Measurements from ENCODE around the gene PRKAR2A.
A peak's percentile ranks its signal among the peaks of the same experiment; 100 is the strongest.

PRKAR2A gene

GRCh38 chr3:48847504-48848423 is at the start of gene PRKAR2A:
Gene PRKAR2A (minus strand): TSS chr3:48847874. CDS start chr3:48847596, 278 bp downstream.
- peak; percentile 51 to 73 for DNase-seq (ENCODE audit: low read depth in 2 of 2)

DNA sequence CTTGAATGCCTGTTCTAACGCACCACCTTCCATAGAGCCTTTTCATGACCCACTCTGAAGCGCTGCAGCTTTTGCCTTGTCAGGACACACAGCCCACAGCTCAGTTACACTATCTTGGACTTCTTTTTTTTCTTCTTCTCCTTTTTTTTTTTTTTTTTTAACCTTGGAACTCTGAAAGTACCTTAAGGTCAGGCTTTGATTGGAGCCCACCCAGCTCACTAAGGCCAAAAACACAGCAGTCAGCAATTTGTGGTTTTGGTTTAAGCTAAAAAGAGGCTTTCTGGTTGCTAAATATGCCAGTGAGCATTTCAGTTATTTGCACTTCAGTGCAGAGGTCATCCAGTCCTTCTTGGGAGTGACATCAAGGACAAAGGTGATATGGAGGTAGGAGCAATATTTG is 49.3 kb upstream of the PRKAR2A start:
- DNase-seq (ENCODE audit: low read depth in 2 of 2) = no peak

DNA sequence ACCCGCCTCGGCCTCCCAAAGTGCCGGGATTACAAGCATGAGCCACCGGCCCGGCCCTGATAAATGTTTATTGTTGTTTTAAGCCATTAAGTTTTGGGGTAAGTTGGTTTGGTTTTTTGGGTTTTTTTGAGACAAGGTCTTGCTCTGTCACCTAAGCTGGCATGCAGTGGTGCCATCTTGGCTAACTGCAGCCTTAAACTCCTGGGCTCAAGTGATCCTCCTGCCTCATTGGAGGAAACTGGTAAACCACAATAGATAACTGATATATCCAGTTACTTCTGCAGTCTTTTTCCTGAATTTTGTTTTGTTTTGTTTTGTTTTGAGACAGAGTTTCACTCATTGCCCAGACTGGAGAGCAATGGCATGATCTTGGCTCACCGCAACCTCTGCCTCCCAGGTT is 46.8 kb upstream of the PRKAR2A start:
- no peak for DNase-seq (ENCODE audit: low read depth in 2 of 2)

GRCh38 chr3:48891606-48892005 is 43.9 kb upstream of the PRKAR2A start:
- DNase-seq (ENCODE audit: low read depth in 2 of 2) = no peak

- no peak for DNase-seq (ENCODE audit: low read depth in 2 of 2)
Measured at GRCh38 chr3:48885753-48886152, 38.1 kb upstream of the PRKAR2A start.

GRCh38 chr3:48881652-48882114 is 34.0 kb upstream of the PRKAR2A start:
- no peak for DNase-seq (ENCODE audit: low read depth in 2 of 2)

- DNase-seq (ENCODE audit: low read depth in 2 of 2) = no peak
Measured at GRCh38 chr3:48881006-48881405, 33.3 kb upstream of the PRKAR2A start.

DNA sequence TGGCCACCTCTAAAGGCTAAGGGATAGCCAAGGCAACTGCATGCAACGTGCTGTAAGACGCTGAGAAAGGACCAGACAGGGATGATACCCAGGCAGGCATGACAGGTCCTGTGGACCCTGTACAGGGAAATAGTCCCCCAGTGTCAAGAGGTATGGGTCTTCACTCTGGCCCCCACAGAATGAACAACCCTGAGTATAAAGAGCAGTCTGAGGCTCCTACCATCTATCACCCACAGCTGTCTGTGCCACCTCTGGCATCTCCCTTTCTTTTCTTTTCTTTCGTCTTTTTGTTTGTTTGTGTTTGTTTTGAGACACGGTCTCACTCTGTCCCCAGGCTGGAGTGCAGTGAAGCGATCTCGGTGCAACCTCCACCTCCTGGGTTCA is 32.3 kb upstream of the PRKAR2A start:
- no peak for DNase-seq (ENCODE audit: low read depth in 2 of 2)

DNA sequence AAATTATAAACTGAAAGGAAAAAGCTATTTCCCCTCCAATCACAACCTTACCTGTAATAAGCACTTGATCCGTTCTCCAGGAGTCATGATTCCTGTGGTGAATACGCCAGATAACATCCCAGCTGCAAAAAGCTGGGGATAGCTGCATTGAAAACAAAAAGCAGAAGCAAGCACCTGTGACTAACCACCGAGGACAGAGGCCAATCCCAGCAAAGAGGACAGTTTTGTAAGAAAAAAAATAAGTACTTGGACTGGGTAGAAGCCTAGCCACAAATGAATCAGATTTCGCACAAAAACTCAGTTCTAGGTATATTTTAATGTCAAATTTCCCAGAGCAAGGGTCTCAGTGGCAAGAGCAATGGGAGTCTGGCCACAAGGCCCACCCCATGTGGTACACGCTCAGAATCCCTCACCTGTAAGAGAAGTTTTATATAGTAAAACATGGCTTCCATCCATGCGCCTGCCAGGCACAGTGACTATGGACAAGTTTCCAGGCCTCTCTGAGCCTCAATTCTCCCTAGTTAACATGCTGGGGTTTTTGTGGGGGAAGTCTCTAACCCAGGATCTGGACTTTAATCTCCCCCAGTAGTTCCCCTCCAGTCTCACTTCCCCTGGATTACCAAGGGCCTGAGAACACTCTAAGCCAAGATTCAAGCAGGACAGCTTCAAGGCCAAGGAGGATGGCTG is 31.8 kb upstream of the PRKAR2A start:
- no peak for DNase-seq (ENCODE audit: low read depth in 2 of 2)

DNA sequence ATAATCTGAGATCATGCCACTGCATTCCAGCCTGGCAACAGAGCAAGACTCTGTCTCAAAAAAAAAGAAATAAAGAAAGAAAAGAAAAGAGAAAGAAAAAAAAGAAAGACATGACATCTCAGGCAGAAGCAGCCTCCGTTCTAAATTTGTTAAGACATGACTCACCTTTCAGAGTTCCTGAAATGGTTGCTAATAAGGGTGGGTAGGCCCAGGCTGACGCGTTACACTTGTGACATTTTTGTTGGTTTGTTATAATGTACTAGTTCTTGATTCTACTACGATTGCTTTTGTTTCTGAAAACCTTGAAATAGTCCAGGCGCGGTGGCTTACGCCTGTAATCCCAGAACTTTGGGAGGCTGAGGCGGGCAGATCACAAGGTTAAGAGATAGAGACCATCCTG is 30.0 kb upstream of the PRKAR2A start:
- no peak for DNase-seq (ENCODE audit: low read depth in 2 of 2)

GRCh38 chr3:48863122-48863521 is 15.4 kb upstream of the PRKAR2A start:
- no peak for DNase-seq (ENCODE audit: low read depth in 2 of 2)

DNA sequence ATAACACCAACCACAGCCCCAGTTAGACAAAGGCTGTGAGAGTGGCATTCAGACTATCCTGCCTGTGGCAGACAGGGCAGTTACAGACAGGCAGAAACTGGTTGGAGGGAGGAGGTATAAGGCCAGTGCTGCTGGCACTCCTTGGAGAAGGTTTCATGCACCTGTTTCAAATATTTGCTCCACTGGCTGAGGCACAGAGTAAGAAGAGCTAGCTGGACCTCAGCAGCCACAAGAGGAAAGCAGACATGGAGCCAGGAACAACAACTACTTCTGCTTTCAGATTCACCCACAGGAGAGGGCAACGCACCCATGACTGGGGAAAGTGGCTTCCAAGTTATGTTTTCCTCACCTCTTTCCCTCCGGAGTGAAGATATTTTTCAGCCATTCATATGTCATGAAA is 11.5 kb upstream of the PRKAR2A start:
- no peak for DNase-seq (ENCODE audit: low read depth in 2 of 2)

DNA sequence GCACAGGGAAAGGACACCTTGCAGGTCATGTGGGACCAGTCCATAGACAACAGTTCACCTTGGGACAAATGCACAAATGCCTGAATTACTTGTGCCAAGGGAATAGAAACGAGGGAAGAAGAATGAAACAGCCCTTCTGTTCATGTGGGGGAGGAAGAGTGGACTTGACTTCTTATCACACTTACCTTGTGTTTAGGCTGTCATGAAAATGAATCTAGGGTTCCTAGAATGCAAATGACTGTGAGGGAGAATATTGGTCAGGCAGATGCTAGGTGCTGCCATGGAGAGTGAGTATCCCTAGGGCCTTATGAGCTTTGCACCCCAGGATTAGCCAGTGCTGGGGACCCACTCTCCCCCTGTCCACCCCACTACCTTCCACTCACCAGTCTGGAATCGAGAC is 11.0 kb upstream of the PRKAR2A start:
- DNase-seq (ENCODE audit: low read depth in 2 of 2) = no peak

DNA sequence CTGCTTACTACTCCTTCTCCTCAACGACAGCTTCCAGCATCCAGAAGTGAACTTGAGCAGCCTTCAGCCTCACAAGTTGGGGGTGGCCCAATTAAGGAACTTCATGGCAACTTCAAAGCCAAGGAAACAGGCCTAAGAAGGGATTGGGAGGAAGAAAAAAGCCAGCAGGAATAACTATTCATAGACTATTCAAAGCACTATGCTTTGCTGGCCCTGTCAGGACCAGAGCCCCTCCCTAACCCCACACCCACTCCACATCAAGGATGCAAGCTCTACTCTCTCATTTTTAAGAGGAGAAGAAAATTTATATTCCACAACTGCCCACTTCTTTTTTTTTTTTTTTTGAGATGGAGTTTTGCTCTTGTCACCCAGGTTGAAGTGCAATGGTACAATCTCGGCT is 10.0 kb upstream of the PRKAR2A start:
- no peak for DNase-seq (ENCODE audit: low read depth in 2 of 2)

DNA sequence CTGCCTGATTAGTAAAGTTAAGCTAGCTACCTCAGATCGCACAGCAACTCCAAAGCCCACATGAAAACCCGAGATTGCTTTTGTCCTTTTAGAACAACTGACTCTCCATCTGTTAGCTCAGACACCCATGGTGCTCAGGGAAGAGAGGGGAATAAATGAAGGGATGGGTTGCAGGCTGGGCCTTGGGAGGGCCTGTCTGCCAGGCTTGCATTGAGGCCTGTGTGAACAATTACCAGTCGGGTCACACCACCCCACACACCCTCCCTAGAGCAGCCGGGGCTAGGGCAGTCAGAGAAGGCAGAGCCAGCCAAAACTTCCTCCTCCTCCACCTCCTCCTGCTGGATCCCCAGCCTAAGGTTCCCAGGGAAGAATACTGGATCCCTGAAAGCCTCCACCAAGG is 8.8 kb upstream of the PRKAR2A start:
- DNase-seq (ENCODE audit: low read depth in 2 of 2) = no peak

- DNase-seq (ENCODE audit: low read depth in 2 of 2) = no peak
Measured at GRCh38 chr3:48855681-48856447, 8.2 kb upstream of the PRKAR2A start.

DNA sequence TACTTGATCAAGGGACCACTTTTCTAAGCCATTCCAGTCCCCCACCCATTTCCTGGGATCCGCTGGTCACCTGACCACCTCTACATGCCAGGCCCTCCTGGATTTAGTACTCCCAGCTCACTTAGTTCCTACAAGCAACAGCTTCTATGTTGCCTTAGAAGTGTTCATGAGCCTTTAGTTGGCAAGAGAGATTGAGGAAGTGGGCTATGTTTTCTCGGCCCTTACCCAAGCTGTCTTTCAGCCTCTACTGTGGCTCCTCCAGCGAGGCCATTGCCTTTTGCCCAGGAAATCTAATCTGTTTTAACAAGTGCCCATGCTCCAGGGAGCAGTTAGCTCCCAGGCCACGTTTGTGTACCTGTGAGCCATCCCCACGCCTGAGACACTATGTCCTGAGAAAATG is 4.5 kb upstream of the PRKAR2A start:
- DNase-seq (ENCODE audit: low read depth in 2 of 2) = no peak

- no peak for DNase-seq (ENCODE audit: low read depth in 2 of 2)
Measured at GRCh38 chr3:48851407-48851806, 3.7 kb upstream of the PRKAR2A start.

DNA sequence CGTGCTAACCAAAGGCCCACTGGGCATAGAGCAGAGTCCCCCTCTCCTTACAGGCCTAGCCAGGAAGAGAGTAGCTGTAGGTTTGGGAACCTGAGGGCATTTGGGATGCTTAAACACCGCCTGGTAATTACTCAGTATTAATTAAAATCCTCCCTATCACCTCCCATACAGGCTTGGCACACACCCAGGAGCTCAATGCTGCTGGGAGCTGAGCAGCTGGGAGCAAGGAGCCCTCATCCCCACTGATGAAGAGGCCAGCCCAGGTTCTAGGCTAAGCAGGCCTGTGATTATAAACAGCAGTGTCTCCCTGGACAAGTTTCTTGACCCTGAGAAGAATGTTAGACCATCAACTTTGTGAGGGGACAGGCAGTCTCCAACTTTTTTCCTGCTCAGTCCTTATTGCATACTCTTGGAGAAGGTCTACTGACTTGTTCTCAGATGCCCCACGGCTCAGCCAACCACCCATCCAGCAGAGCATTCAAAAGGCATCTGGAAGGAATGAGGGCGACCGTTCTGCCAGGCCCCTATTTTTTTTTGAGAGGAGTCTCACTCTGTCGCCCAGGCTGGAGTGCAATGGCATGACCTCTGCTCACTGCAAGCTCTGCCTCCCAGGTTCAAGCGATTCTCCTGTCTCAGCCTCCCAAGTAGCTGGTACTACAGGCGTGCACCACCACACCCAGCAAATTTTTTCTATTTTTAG is 1.3 kb upstream of the PRKAR2A start:
- no peak for DNase-seq (ENCODE audit: low read depth in 2 of 2)

- DNase-seq (ENCODE audit: low read depth in 2 of 2) = peak; percentile 17 to 35
Measured at GRCh38 chr3:48847053-48847503, 596 bp downstream of the PRKAR2A start.

DNA sequence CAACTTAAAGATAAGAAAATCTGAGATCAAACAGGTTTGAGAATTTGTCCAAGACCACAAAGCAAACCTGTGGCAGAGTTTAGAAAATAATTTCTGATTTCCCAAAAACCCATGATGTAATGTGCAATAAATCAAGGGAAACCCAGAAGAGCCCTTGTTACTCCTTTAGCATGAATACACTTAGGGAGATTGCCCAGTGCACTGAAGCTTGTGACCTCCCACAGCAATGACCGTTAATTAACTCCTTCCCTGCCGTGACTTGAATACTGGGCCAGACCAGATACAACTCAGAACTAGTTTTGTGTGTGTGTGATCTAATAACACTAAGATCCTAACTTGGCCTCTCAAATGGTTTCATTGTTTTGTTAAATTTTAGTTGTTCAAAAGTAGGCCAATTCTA is 2.5 kb downstream of the PRKAR2A start:
- DNase-seq (ENCODE audit: low read depth in 2 of 2) = no peak

- DNase-seq (ENCODE audit: low read depth in 2 of 2) = no peak
Measured at GRCh38 chr3:48837163-48837562, 10.5 kb downstream of the PRKAR2A start.
